Testis (tissue), 2 donors: ENCODE measurements around the gene ASB18.

Experiments used
- POLR2A ChIP-seq: fragments of 450-650 bp; IDR thresholded peaks from one replicate; pipeline ENCODE4 v1.6.1; 2017; ENCODE audit warnings: antibody characterized with exemption, mild to moderate bottlenecking, moderate library complexity
- TF ChIP-seq, protein P1 (sequence below), 3 experiments: fragments of 450-650 bp in 2 of 3; fragments of 200-600 bp in 1 of 3; sonication (generic) in 1 of 3; IDR thresholded peaks; one replicate each; pipeline ENCODE4 v1.5.1; 2016 to 2019; ENCODE audit warnings: antibody characterized with exemption in 3 of 3, mild to moderate bottlenecking in 2 of 3, moderate library complexity in 1 of 3

DNA sequence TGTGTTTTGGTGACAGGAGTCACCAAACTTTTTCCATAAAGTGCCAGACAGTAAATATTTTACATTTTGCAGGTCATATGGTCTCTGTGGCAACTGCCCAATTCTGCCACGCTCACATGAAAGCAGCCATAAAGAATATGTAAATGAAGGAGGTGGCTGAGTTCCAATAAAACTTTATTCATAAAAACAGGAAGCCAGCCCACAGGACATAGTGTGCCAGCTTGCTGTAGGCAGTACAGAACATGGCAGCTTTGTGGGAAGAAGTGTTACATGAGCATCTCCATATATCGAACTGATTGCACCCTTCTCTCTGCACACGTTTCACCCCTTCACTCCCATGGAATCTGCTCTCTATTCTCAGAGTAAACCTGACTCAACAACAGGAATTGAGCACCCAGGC, 10.2 kb downstream of the ASB18 start:
- TF ChIP-seq, protein P1, sequence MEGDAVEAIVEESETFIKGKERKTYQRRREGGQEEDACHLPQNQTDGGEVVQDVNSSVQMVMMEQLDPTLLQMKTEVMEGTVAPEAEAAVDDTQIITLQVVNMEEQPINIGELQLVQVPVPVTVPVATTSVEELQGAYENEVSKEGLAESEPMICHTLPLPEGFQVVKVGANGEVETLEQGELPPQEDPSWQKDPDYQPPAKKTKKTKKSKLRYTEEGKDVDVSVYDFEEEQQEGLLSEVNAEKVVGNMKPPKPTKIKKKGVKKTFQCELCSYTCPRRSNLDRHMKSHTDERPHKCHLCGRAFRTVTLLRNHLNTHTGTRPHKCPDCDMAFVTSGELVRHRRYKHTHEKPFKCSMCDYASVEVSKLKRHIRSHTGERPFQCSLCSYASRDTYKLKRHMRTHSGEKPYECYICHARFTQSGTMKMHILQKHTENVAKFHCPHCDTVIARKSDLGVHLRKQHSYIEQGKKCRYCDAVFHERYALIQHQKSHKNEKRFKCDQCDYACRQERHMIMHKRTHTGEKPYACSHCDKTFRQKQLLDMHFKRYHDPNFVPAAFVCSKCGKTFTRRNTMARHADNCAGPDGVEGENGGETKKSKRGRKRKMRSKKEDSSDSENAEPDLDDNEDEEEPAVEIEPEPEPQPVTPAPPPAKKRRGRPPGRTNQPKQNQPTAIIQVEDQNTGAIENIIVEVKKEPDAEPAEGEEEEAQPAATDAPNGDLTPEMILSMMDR (IDR thresholded peaks at IDR 0.05): no peak
- TF ChIP-seq POLR2A: no peak
